HFFc6 (cell line): ENCODE data around the gene BCL2. TPM values are rescaled to one million over a fixed set of nuclear protein-coding genes. Genes with fewer than 3 reads are reported as not detected.

ENCODE experiments used
- DNase-seq: peaks from one replicate; pipeline ENCODE4 v3.0.0-alpha.2; 2018
- H3K27ac Mint-ChIP-seq: 2 replicates; pipeline ENCODE4 v1.8.0; 2020; ENCODE audit warnings: mild to moderate bottlenecking, mixed read lengths
- H3K27me3 Mint-ChIP-seq: 2 replicates; pipeline ENCODE4 v1.8.0; 2021; ENCODE audit warnings: mild to moderate bottlenecking, moderate library complexity, mixed read lengths; ENCODE audit not compliant: insufficient read depth
- H3K36me3 Mint-ChIP-seq: 2 replicates; pipeline ENCODE4 v1.8.0; 2021; ENCODE audit warnings: low read depth, mixed read lengths
- H3K4me1 Mint-ChIP-seq: 2 replicates; pipeline ENCODE4 v1.8.0; 2020; ENCODE audit warnings: low read depth, mixed read lengths
- H3K4me3 Mint-ChIP-seq: 2 replicates; pipeline ENCODE4 v1.8.0; 2020; ENCODE audit warnings: mild to moderate bottlenecking, moderate library complexity, mixed read lengths
- H3K9me3 Mint-ChIP-seq: 2 replicates; pipeline ENCODE4 v1.8.0; 2020; ENCODE audit warnings: mild to moderate bottlenecking, mixed read lengths
- total RNA-seq, 6 experiments: library from RNA; stranded (reverse); fragmentation: NEBNext Ultra II Directional; extraction: Animal tissue kit (Norgen Biotek cat#: 25700); gene quantifications; 2 replicates in 1 of 6; 3 replicates in 5 of 6; pipeline ENCODE4 v1.2.3, GENCODE V29; 2021
- TF ChIP-seq, protein P1 (sequence below): fragments of 200-600 bp; sonication (generic); IDR thresholded peaks from 2 replicates; pipeline ENCODE4 v1.5.0; 2021; ENCODE audit warnings: antibody characterized with exemption, mild to moderate bottlenecking

Gene BCL2
- total RNA-seq, 6 experiments from 2014 or later: 0.17 to 1.1 (median 0.95) TPM

DNA sequence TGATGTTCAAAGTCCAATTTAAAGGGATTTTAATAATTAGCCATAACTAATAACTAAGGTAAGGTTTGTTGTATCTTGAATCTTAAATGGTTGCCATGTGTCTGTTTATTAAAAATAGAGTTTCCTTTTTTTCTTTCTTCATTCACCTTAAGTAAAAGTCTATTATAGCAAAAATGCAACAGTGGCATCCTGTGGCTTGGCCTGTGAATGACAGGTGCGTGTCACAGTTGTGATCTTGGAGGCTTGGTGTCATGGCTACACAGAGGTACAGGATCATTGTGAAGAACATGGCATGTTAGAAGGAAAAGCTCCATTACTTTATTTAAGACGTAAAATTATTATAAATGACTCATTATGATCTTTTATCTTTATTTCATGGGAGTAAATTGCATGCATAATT, 246.1 kb downstream of the BCL2 start:
- Mint-ChIP-seq H3K9me3 (no peaks in the 10 kb centered on the region), H3K4me1 (0 out of 2 replicates have a peak, but pooled peaks cover 6% of the 10 kb centered on the region), H3K36me3 (no peaks in the 10 kb centered on the region), H3K27ac (no peak overlapping the region), H3K4me3 (no peak overlapping the region), H3K27me3 (peaks cover 15% of the 10 kb centered on the region)
- DNase-seq: no peak
- TF ChIP-seq, protein P1, sequence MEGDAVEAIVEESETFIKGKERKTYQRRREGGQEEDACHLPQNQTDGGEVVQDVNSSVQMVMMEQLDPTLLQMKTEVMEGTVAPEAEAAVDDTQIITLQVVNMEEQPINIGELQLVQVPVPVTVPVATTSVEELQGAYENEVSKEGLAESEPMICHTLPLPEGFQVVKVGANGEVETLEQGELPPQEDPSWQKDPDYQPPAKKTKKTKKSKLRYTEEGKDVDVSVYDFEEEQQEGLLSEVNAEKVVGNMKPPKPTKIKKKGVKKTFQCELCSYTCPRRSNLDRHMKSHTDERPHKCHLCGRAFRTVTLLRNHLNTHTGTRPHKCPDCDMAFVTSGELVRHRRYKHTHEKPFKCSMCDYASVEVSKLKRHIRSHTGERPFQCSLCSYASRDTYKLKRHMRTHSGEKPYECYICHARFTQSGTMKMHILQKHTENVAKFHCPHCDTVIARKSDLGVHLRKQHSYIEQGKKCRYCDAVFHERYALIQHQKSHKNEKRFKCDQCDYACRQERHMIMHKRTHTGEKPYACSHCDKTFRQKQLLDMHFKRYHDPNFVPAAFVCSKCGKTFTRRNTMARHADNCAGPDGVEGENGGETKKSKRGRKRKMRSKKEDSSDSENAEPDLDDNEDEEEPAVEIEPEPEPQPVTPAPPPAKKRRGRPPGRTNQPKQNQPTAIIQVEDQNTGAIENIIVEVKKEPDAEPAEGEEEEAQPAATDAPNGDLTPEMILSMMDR: no peak

Other genes with a start within 250 kb of the BCL2 start
- 10 to 100 TPM; 46.7 to 69.4 (median 57.1) TPM for gene KDSR, start 47.4 kb upstream of the BCL2 start, total RNA-seq
- gene VPS4B, start 102.7 kb upstream of the BCL2 start, total RNA-seq: 10 to 100 TPM; 55.5 to 69.3 (median 60.1) TPM
- not detected for gene SERPINB5, start 157.2 kb upstream of the BCL2 start, total RNA-seq
- gene SERPINB12, start 222.6 kb upstream of the BCL2 start, total RNA-seq: not detected